OCI-LY1 (cell line): ENCODE measurements around the gene KCNH1.

Source experiments
- EZH2 ChIP-seq: fragments of 200-600 bp; sonication (generic), shearing (Covaris generic); IDR thresholded peaks from 2 replicates; pipeline ENCODE4 v1.8.0; 2017; ENCODE audit warnings: borderline replicate concordance, mixed run types, mild to moderate bottlenecking, antibody characterized with exemption, low read length, moderate library complexity, mixed read lengths
- TF ChIP-seq, protein P1 (sequence below): fragments of 200-600 bp; sonication (generic), shearing (Covaris generic); IDR thresholded peaks from 2 replicates; pipeline ENCODE4 v1.5.1; 2017; ENCODE audit warnings: mild to moderate bottlenecking, antibody characterized with exemption, low read length, moderate library complexity, mixed read lengths

DNA sequence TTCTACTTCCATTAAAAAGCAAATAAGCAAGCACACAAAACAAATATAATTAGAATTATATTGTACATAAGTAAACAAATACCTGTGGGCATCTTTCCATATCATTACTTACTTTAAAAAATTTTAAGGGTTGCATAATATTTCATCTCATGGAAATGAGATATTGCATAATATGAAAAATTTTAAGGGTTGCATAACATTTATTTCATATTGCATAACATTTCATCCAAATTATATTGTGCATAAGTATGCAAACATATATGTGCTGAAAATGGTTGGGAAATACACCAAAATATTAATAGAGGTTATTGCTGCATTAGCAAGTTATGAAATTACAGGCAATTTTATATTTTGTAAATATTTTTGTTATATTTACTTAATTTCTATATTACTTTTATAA, 213.7 kb downstream of the KCNH1 start:
- TF ChIP-seq, protein P1, sequence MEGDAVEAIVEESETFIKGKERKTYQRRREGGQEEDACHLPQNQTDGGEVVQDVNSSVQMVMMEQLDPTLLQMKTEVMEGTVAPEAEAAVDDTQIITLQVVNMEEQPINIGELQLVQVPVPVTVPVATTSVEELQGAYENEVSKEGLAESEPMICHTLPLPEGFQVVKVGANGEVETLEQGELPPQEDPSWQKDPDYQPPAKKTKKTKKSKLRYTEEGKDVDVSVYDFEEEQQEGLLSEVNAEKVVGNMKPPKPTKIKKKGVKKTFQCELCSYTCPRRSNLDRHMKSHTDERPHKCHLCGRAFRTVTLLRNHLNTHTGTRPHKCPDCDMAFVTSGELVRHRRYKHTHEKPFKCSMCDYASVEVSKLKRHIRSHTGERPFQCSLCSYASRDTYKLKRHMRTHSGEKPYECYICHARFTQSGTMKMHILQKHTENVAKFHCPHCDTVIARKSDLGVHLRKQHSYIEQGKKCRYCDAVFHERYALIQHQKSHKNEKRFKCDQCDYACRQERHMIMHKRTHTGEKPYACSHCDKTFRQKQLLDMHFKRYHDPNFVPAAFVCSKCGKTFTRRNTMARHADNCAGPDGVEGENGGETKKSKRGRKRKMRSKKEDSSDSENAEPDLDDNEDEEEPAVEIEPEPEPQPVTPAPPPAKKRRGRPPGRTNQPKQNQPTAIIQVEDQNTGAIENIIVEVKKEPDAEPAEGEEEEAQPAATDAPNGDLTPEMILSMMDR: no peak
- TF ChIP-seq EZH2: no peak
